ENCODE results near the gene SMS.
A peak's percentile ranks its signal among the peaks of the same experiment; 100 is the strongest.

Gene SMS

GRCh38 chrX:21985332-21985777, 44.8 kb downstream of the SMS start:
- peak; percentile 57 to 71 (median 70) for DNase-seq

GRCh38 chrX:21986596-21986995, 46.1 kb downstream of the SMS start:
- DNase-seq = no peak

GRCh38 chrX:21989384-21989783, 48.9 kb downstream of the SMS start:
- DNase-seq = peak; percentile 69 to 84 (median 73)

- peak; percentile 32 to 62 (median 61) for DNase-seq
Measured at GRCh38 chrX:21990832-21991231, 50.3 kb downstream of the SMS start.

- no peak for DNase-seq
Measured at GRCh38 chrX:21991504-21991903, 51.0 kb downstream of the SMS start.

- DNase-seq = peak; percentile 71 to 80 (median 75)
Measured at GRCh38 chrX:21993265-21993664, 52.8 kb downstream of the SMS start.

- peak; percentile 54 to 81 (median 76) for DNase-seq
Measured at GRCh38 chrX:21996872-21997455, 56.5 kb downstream of the SMS start.

GRCh38 chrX:21998037-21998436, 57.5 kb downstream of the SMS start:
- DNase-seq = no peak

- no peak for DNase-seq
Measured at GRCh38 chrX:22004866-22005265, 64.4 kb downstream of the SMS start.

GRCh38 chrX:22012051-22012450, 71.5 kb downstream of the SMS start:
- DNase-seq = no peak

GRCh38 chrX:22012931-22013330, 72.4 kb downstream of the SMS start:
- no peak for DNase-seq

GRCh38 chrX:22015139-22015750, 74.7 kb downstream of the SMS start:
- no peak for DNase-seq

- no peak for DNase-seq
Measured at GRCh38 chrX:22021751-22022324, 81.3 kb downstream of the SMS start.

- DNase-seq = no peak
Measured at GRCh38 chrX:22024577-22024976, 84.1 kb downstream of the SMS start.

GRCh38 chrX:22025751-22026150, 85.2 kb downstream of the SMS start:
- DNase-seq = no peak

GRCh38 chrX:22026731-22027130, 86.2 kb downstream of the SMS start:
- DNase-seq = no peak

GRCh38 chrX:22032084-22032483, 91.6 kb downstream of the SMS start, which contains the start of gene PHEX:
PHEX (plus strand) TSS chrX:22032325; CDS start chrX:22033006, 681 bp downstream.
- no peak for DNase-seq

- no peak for DNase-seq
Measured at GRCh38 chrX:22032506-22032905, 92.0 kb downstream of the SMS start.

- DNase-seq = no peak
Measured at GRCh38 chrX:22033818-22034217, 93.3 kb downstream of the SMS start.

GRCh38 chrX:22035236-22035635, 94.7 kb downstream of the SMS start:
- DNase-seq = no peak

GRCh38 chrX:22037225-22037624, 96.7 kb downstream of the SMS start:
- no peak for DNase-seq

- DNase-seq = no peak
Measured at GRCh38 chrX:22037911-22038537, 97.5 kb downstream of the SMS start.

GRCh38 chrX:22039541-22039940, 99.0 kb downstream of the SMS start:
- no peak for DNase-seq

- no peak for DNase-seq
Measured at GRCh38 chrX:22040184-22040583, 99.7 kb downstream of the SMS start.
